Hematopoietic multipotent progenitor cell treated with erythropoietin and hydrocortisone succinate and interleukin-3 and kit ligand, for 8 days (in vitro differentiated cells): ENCODE results near the gene EID2.
A peak's percentile ranks its signal among the peaks of the same experiment; 100 is the strongest.

Source experiments
- DNase-seq: peaks from one replicate; pipeline ENCODE4 v3.0.0-alpha.2; 2015

EID2 gene

DNA sequence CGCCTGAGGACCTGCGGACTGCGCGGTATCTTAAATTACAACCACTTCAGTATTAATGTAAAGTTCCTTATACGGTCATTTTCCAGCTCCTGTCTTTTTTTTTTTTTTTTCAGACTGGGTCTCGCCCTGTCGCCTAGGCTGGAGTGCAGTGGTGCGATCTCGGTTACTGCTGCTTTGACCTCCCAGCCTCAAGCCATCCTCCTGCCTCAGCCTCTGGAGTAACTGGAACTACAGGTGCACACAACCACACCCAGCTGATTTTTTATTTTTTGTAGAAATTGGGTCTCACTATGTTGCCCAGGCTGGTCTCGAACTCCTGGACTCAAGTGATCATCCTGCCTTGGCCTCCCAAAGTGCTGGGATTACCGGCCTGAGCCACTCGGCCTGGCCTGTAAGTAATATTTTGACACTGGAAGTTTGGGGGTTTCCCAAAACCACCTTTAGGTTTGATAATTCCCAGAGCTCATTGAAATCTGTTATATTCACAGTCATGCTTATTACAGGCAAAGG lies 6.9 kb downstream of the EID2 start:
- DNase-seq = no peak

DNA sequence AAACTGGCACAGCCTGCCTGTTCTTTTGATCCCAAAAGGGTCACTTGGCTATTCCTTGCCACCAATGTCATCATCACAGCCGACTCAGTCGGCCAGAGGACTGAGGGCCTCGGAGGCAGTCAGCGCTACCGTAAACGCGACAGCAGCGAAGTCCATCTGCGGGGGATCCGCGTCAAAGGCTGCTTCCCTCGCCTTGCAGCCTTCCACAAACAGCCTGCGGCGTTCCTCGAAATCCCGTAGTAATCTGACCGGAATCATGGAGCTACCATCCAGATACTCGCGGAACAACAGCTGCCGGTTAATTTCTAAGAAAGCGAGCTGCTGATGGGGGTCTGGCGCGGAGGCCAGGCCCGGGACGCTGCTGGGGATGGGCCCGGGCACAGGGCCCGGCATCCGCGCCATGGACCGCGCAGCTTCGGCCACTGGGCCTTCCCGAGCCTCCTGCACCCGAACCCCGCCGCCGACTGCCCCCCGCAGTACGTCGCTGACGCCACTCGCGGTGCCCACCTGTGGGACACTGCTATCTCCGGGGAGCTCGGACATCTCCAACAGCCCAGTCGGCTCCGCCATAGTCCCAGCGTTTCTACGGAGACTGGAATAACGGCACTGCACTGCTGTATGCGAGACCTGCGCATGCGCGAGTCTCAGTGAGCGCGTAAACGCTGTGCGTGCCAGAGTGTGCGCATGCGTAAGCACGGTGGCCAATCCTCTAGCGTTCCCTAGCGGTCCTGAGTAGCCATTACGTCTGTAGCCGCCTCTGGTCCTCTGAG lies 7.5 kb downstream of the EID2 start, which contains the start of gene EID2B:
Gene EID2B (minus strand): TSS at position 620 of the 770 bp plus-strand sequence. CDS start 50 bp downstream, at position 570.
- peak; percentile 97 for DNase-seq

DNA sequence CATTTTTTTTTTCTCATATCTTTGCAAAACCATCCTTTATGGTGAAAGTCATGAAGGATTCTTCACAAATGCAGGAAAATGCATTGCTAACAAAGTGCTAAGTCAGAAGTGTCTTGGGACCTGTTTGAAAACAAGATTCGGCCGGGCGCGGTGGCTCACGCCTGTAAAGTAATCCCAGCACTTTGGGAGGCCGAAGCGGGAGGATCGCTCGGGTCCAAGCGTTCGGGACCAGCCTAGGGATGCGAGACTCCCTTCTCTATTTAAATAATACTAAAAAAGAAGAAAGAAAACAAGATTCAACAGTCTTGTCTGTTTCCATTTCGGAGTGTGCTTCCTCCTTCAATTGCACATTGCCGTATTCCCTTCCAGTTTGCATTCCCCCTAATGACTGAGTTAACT lies 8.1 kb downstream of the EID2 start:
- DNase-seq = no peak

DNA sequence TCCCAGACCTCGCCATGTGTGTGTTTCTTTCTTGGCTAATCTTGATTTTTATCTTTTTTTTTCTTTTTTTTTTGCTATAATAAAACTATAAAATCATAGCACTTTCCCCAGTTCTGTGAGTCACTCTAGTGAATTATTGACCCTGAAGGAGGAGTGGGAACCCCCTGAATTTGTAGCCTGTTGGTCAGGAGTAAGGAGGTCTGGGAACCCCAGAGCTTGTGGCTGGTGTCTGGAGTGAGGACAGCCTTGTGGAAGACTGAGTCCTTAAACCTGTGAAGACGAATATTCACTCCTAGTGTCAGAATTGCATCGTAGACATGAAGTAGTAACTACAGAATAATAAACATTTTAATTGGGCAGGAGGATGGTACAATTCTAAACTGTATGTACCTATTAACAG lies 14.8 kb downstream of the EID2 start:
- DNase-seq = no peak

DNA sequence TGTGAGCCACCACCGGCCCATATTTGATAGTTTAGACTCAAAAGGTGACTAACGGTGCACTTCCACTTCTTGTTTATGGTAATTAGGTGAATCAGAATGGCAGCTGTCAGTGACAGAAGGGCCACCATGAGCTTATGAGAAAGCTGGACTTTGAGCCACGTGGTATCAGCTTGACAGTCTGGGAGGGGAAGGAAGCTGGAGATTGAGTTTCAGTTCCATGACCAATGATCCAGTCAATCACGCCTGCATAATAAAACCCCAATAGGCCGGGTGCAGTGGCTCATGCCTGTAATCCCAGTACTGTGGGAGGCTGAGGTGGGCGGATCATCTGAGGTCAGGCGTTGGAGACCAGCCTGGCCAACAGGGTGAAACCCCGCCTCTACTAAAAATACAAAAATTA lies 15.5 kb downstream of the EID2 start:
- DNase-seq = no peak

DNA sequence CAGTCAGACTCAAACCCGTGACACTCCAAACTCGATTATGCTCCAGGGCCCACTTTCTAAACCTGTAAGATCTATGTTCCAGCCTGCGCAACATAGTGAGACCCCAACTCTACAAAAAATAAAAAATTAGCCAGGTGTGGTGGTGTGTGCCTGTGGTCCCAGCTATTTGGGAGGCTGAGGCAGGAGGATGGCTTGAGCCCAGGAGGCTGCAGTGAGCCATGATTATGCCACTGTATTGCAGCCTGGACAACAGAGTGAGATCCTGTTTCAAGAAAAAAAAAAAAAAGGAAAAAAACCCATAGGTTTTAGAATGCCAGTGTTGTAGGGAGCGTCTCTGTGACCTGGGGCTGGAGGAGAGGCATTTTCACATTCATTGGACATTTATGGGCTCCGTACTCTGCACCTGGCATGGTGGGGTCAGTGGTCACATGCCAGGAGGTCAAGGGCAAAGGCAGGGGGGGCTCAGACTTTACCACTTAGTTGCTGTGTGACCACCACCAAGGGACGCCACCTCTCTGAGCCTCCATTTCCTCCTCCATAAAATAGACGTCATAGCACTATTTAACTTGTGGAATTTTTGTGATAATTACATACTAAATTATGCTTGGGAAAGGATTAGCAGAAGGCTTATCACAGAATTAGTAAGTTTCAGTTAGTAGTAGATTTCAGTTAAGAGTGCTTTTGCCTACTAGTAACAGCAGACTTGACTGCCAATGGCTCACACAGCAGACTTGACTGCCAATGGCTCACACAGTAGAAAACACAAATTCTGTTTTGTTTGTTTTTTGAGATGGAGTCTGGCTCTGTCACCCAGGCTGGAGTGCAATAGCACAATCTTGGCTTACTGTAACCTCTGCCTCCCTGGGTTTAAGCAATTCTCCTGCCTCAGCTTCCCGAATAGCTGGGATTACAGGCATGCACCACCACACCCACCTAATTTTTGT lies 19.1 kb downstream of the EID2 start:
- DNase-seq = no peak

DNA sequence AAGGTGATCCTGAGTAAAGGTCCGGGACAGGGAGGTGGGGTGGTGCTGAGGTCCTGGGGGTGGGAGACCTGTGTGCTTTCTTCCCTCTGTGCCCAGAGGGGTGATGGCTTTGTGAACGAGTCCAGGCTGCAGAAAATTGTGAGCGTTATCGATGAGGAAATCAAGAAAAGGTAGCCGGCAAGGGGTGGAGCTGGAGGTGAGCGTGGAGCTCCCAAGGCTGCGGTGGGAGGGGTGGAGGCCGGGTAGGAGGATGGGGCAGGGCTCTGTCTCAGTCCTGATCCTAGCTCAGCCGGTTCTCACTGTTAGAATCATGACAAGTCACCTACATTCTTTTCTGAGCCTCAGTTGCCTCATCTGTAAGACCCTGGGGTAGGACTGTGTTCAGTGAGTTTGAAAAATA lies 21.0 kb downstream of the EID2 start:
- DNase-seq = no peak

DNA sequence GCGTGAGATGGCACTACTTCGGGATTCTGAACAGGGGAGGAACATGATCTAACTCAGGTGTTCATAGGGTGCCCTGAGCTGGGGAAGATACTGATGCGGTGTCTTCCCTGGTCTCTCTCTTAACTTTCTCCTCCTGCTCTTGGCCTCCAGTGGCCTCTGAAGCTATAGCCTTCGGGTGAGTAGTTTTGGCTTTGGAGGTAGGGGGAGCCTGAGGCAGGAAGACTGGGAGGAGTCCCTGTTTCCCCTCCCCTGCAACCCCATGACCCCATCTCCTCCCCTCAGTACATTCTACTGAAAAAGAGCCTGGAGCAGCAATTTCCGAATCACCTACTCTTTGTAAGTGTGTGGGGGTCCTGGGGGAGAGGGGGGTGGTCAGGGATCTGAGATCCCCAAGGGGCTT lies 21.5 kb downstream of the EID2 start:
- no peak for DNase-seq

DNA sequence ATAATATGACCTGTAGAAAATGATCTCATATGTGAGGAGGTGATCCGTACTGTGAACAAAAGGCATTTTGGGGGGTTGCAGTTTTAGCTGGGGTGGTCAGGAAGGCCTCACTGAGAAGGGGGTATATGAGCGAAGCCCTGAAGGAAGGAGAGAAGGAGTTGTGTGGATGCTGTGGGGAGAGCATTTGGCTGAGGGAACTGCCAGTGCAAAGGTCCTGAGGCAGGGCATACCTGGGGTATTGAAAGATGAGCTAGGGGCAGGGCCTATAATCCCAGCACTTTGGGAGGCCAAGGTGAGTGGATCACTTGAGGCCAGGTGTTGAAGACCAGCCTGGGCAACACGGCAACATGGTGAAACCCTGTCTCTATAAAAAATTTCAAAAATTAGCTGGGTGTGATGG lies 22.5 kb downstream of the EID2 start:
- no peak for DNase-seq

DNA sequence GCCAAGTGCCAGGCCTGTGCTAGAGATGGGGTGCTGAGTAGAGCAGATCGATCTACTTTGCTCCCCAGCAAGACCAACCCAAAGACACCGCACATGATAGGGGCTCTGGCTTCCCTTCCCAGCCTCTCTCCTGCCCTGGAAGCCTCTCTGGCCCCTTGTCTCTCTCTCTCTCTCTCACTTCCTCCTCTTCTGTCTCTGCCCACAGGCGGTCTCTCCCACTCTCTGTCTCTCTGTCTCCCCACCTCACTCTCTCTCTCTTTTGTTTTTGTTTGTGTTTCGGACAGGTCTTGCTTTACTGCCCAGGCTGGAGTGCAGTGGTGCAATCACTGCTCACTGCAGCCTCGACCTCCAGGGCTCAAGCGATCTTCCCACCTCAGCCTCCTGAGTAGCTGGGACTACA lies 23.7 kb downstream of the EID2 start:
- DNase-seq = no peak

DNA sequence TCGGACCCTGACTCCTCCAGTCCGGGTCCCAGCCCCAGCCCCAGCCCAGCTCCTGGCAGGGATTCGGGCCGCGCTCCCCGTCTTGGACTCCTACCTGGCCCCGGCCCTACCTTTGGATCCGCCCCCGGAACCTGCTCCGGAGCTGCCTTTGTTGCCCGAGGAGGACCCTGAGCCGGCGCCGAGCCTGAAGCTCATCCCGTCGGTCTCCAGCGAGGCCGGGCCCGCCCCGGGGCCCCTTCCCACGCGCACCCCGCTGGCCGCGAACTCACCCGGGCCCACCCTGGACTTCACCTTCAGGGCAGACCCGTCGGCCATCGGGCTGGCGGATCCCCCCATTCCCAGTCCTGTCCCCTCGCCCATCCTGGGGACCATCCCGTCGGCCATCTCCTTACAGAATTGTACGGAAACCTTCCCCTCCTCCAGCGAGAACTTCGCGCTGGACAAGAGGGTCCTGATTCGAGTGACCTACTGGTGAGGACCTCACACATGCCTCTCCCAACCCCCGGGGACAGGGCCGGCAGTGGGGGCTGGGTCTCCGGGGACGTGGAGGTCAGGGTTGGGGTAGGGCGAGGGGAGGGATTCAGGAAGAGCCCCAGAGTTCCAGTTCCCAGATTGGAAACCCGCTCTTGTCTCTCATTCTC lies 24.3 kb downstream of the EID2 start:
- no peak for DNase-seq

DNA sequence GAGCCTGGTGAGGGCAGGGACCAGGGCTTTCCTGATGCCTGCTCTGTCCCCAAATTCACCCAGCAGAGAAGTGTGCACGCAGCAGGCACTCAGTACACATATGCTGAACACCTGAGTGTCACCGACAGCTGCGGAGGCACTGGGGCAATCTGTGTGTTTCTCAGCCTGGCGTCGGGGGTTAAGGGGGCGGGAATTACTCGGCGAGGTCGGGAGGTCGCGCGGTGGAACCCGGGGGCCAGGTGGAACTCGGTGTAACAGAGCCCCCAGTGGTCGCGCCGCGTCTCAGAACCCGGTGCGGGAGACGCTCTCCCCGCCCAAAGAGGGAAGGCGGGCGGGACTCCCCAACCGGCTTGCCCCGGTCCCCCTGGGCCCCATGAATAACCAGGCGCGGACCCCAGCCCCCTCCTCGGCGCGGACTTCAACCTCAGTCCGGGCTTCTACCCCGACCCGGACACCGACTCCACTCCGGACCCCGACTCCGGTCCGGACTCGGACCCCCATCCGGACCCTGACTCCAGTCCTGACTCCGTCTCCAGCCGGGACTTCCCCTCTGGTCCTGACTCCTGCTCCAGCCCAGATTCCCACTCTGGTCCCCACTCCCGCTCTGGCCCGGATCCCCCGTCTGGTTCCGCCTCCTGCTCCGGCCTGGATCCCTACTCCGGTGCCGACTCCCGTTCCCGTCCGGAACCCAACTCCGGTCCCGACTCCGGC lies 25.0 kb downstream of the EID2 start, which contains the start of gene SELENOV:
Gene SELENOV (plus strand): TSS at position 300 of the 711 bp plus-strand sequence. CDS start 74 bp downstream, at position 374.
- DNase-seq = no peak

DNA sequence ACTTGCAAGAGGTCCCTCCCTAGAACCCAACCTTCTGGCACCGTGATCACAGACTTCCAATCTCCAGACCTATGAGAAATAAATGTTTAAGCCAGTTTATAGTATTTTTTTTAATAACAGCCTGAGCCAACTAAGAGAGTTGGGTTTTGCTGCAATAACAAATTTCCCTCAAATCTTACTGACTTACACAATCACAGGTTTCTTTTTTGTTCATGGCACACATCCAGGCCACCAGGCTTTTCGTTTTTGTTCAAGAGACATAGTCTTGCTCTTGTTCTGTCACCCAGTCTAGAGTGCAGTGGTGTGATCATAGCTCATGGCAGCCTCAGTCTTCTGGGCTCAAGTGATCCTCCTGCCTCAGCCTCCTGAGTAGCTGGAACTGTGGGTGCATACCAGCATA lies 27.0 kb downstream of the EID2 start:
- no peak for DNase-seq

DNA sequence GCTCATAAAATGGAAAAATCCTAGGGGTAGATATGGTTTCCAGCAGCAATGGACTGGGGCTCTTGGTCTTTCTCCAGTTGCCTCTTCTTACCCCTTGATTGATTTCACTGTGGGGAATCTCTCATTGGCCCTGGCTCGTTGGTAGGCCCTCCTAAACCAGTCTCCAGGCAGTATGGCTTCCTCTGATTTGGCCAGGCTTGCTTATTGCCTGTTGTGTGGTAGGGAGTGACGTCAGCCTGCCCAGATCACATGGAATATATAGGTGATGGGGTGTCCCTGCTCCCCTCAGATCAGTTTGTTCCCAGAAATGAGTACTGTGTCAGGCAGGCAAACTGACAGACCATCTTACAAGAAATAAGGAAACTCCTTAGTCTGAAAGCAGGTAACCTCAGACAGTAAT lies 30.7 kb downstream of the EID2 start:
- no peak for DNase-seq

DNA sequence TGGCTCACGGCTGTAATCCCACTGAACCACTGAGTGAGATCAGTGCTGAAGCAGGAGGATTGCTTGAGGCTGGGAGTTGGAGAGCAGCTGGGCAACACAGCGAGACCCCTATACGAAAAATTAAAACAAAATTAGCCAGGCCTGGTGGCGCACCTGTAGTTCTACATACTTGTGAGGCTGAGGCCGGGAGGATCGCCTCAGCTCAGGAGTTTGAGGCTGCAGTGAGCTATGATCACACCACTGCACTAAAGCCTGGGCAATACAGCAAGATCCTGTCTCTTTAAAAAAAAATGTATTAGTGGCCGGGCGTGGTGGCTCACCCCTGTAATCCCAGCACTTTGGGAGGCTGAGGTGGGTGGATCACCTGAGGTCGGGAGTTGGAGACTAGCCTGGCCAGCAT lies 31.3 kb downstream of the EID2 start:
- no peak for DNase-seq

DNA sequence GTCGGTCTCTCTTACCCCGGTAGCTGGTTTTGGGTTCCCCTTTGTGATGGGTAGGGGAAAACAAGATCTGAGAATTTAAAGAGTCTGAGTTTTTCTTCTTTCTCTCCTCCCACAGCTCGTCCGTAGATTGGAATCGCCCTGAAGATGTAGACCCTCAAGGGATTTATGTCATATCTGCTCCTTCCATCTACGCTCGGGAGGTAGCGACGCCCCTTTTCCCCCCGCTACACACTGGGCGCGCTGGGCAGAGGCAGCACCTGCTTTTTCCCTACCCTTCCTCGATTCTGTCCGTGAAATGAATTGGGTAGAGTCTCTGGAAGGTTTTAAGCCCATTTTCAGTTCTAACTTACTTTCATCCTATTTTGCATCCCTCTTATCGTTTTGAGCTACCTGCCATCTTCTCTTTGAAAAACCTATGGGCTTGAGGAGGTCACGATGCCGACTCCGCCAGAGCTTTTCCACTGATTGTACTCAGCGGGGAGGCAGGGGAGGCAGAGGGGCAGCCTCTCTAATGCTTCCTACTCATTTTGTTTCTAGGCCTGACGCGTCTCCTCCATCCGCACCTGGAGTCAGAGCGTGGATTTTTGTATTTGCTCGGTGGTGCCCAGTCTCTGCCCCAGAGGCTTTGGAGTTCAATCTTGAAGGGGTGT lies 32.1 kb downstream of the EID2 start:
- no peak for DNase-seq

DNA sequence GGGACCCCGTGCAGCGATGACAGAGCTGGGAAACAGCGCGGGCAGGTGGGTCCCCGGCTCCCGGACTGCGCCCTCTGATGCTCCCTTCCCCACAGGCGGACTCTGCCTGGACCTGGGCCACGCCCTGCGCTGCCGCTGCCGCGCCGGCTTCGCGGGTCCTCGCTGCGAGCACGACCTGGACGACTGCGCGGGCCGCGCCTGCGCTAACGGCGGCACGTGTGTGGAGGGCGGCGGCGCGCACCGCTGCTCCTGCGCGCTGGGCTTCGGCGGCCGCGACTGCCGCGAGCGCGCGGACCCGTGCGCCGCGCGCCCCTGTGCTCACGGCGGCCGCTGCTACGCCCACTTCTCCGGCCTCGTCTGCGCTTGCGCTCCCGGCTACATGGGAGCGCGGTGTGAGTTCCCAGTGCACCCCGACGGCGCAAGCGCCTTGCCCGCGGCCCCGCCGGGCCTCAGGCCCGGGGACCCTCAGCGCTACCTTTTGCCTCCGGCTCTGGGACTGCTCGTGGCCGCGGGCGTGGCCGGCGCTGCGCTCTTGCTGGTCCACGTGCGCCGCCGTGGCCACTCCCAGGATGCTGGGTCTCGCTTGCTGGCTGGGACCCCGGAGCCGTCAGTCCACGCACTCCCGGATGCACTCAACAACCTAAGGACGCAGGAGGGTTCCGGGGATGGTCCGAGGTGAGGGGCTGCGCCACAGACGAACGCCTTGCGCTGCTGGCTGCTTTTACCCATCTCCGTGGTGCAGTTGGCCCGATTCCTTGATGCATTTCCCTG lies 32.8 kb downstream of the EID2 start:
- peak; percentile 58 for DNase-seq

DNA sequence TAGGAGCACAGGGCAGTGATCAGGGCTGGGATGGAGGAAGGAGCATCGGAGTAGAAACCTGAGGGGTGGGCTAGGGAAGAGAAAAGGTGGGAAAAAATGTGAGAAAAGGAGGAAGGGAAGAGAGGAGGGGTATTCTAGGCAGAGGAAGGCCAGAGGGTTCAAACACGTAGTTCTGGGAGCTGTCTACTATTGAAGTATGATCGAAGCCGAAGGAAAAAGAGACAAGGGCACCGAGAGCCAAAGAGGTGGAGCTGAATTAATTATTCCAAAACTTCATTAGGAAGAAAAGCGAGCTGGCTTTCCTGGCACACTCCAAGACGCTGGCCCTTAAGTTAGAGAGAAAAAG lies 33.4 kb downstream of the EID2 start:
- no peak for DNase-seq

DNA sequence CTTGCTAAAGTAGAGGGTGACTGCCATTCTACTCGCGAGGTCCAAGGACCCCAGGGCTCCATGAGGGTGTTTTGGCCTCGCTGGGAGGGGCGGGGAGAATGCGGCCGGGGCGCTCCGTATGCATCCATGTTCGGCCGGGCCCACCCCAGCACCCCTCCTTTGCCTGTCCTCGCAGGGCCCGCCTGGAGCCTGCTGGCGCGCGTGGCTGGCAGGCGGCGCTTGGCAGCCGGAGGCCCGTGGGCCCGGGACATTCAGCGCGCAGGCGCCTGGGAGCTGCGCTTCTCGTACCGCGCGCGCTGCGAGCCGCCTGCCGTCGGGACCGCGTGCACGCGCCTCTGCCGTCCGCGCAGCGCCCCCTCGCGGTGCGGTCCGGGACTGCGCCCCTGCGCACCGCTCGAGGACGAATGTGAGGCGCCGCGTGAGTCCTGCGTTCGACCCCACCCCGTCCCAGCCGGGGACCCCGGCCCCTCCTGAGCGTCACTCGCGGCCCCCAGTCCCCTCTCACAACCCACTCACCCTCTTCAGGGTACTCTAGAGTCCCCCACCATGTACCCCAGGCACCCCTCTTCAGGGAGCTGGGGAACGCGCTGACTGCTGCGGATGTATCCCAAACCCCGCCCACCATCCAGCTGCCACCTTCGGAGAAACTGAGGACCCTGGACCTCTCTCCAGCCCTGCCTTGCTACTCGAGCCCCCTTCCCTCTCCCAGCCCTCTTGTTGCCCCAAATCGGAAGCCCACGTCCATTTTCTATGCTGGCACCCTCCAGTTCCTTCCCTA lies 37.1 kb downstream of the EID2 start:
- DNase-seq = peak; percentile 77

DNA sequence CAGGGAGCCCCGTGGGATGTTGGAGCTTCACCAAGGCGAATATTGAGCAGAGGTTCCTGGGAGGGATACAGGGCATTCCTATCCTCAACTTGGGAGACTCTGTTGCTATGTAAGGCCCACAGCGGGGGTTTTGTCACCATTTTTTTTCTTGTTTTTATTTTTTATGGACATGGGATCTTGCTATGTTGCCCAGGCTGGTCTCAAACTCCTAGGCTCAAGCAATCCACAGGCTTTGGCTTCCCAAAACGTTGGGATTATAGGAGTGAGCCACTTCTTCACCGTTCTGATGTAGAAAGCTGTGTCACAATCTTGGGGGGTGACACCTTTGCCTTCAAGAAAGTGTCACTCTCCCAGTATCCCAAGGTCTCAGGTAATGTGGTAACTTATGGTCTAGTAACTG lies 38.6 kb downstream of the EID2 start:
- no peak for DNase-seq
